ENCODE measurements around the gene C1QL1.

The C1QL1 gene

GRCh38 chr17:44999433-44999832, 31.3 kb upstream of the C1QL1 start:
- Histone ChIP-seq H3K4me3 (ENCODE audit: low read depth, low read length) (no peak overlapping the region), H3K9me3 (ENCODE audit: insufficient read depth, low read depth, low read length) (peaks cover 2% of the 10 kb centered on the region), H3K18ac (ENCODE audit: low read length) (no peak overlapping the region), H2AK5ac (ENCODE audit: low read length) (no peak overlapping the region), H3K4ac (ENCODE audit: low read depth, low read length) (no peak overlapping the region), H3K14ac (ENCODE audit: low read length) (no peak overlapping the region), H2BK5ac (ENCODE audit: low read depth, low read length, poor library complexity) (no peak overlapping the region), H2BK12ac (ENCODE audit: low read length) (no peak overlapping the region), H3K79me2 (ENCODE audit: control insufficient read depth, insufficient read depth, low read length, poor library complexity) (no peaks in the 10 kb centered on the region), H3K9ac (ENCODE audit: low read length) (no peak overlapping the region), H3K27ac (ENCODE audit: low read depth, low read length) (no peak overlapping the region), H3K4me1 (ENCODE audit: control insufficient read depth in 1 of 2, insufficient read depth in 2 of 2, low read length in 2 of 2) (no peaks in the 10 kb centered on the region), H2AFZ (ENCODE audit: insufficient read depth, low read length, poor library complexity) (no peak overlapping the region), H2BK120ac (ENCODE audit: insufficient read depth, low read length, poor library complexity) (no peak overlapping the region), H3K4me2 (ENCODE audit: low read length) (no peak overlapping the region), H3K36me3 (ENCODE audit: control insufficient read depth in 1 of 2, insufficient read depth in 2 of 2, low read length in 2 of 2) (no peaks in the 10 kb centered on the region), H3K23ac (ENCODE audit: low read length) (no peak overlapping the region), H4K12ac (ENCODE audit: low read depth, low read length) (no peak overlapping the region), H4K91ac (ENCODE audit: low read depth, low read length) (no peak overlapping the region), H4K8ac (ENCODE audit: low read depth, low read length) (no peak overlapping the region), H3K27me3 (ENCODE audit: insufficient read depth, low read length) (no peaks in the 10 kb centered on the region), H3K79me1 (ENCODE audit: low read length) (no peaks in the 10 kb centered on the region)
- no peak for DNase-seq
- no CpG with 5 or more reads among the region's 3 CpGs for WGBS (ENCODE audit: extremely low coverage, insufficient coverage, insufficient read length)

DNA sequence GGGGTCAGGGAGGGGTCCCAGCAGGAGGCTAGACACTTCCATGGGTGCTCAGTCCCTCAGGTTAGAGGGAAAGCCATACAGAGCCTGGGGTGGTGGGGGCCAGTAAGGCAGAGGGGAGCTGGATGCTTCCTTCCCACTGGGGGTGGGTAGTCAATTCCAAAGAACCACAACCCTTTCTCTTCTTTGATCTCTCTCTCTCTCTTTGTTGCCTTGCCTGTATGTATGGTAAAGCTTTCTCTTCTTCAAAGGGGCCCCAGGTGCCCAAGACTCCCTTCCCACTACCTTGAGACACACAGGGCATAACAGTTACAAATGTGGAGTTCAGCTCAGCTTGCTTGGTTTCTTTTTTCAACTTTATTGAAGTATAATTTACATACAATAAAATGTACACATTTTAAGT, 30.5 kb upstream of the C1QL1 start:
- Histone ChIP-seq H2AFZ (ENCODE audit: insufficient read depth, low read length, poor library complexity) (no peak overlapping the region), H2BK5ac (ENCODE audit: low read depth, low read length, poor library complexity) (no peak overlapping the region), H2AK5ac (ENCODE audit: low read length) (no peak overlapping the region), H4K8ac (ENCODE audit: low read depth, low read length) (no peak overlapping the region), H3K9ac (ENCODE audit: low read length) (no peak overlapping the region), H3K4me2 (ENCODE audit: low read length) (no peak overlapping the region), H3K79me1 (ENCODE audit: low read length) (no peaks in the 10 kb centered on the region), H3K4me1 (ENCODE audit: control insufficient read depth in 1 of 2, insufficient read depth in 2 of 2, low read length in 2 of 2) (no peaks in the 10 kb centered on the region), H2BK12ac (ENCODE audit: low read length) (no peak overlapping the region), H2BK120ac (ENCODE audit: insufficient read depth, low read length, poor library complexity) (no peak overlapping the region), H4K91ac (ENCODE audit: low read depth, low read length) (no peak overlapping the region), H3K14ac (ENCODE audit: low read length) (no peak overlapping the region), H3K4ac (ENCODE audit: low read depth, low read length) (no peak overlapping the region), H3K18ac (ENCODE audit: low read length) (no peak overlapping the region), H3K79me2 (ENCODE audit: control insufficient read depth, insufficient read depth, low read length, poor library complexity) (no peaks in the 10 kb centered on the region), H3K23ac (ENCODE audit: low read length) (no peak overlapping the region), H3K27me3 (ENCODE audit: insufficient read depth, low read length) (no peaks in the 10 kb centered on the region), H3K27ac (ENCODE audit: low read depth, low read length) (no peak overlapping the region), H3K36me3 (ENCODE audit: control insufficient read depth in 1 of 2, insufficient read depth in 2 of 2, low read length in 2 of 2) (no peaks in the 10 kb centered on the region), H3K9me3 (ENCODE audit: insufficient read depth, low read depth, low read length) (peaks cover 2% of the 10 kb centered on the region), H3K4me3 (ENCODE audit: low read depth, low read length) (no peak overlapping the region), H4K12ac (ENCODE audit: low read depth, low read length) (no peak overlapping the region)
- DNase-seq: no peak

GRCh38 chr17:44997733-44998520, 29.8 kb upstream of the C1QL1 start:
- Histone ChIP-seq H3K27ac (ENCODE audit: low read depth, low read length) (no peak overlapping the region), H3K4ac (ENCODE audit: low read depth, low read length) (no peak overlapping the region), H3K14ac (ENCODE audit: low read length) (no peak overlapping the region), H4K8ac (ENCODE audit: low read depth, low read length) (no peak overlapping the region), H3K79me1 (ENCODE audit: low read length) (no peaks in the 10 kb centered on the region), H3K18ac (ENCODE audit: low read length) (no peak overlapping the region), H3K4me2 (ENCODE audit: low read length) (no peak overlapping the region), H2BK5ac (ENCODE audit: low read depth, low read length, poor library complexity) (no peak overlapping the region), H3K27me3 (ENCODE audit: insufficient read depth, low read length) (no peaks in the 10 kb centered on the region), H3K4me1 (ENCODE audit: control insufficient read depth in 1 of 2, insufficient read depth in 2 of 2, low read length in 2 of 2) (no peaks in the 10 kb centered on the region), H3K79me2 (ENCODE audit: control insufficient read depth, insufficient read depth, low read length, poor library complexity) (no peaks in the 10 kb centered on the region), H3K23ac (ENCODE audit: low read length) (no peak overlapping the region), H3K9me3 (ENCODE audit: insufficient read depth, low read depth, low read length) (peaks cover 2% of the 10 kb centered on the region), H4K91ac (ENCODE audit: low read depth, low read length) (no peak overlapping the region), H2BK12ac (ENCODE audit: low read length) (no peak overlapping the region), H3K36me3 (ENCODE audit: control insufficient read depth in 1 of 2, insufficient read depth in 2 of 2, low read length in 2 of 2) (no peaks in the 10 kb centered on the region), H2AFZ (ENCODE audit: insufficient read depth, low read length, poor library complexity) (no peak overlapping the region), H2AK5ac (ENCODE audit: low read length) (no peak overlapping the region), H4K12ac (ENCODE audit: low read depth, low read length) (no peak overlapping the region), H3K9ac (ENCODE audit: low read length) (no peak overlapping the region), H3K4me3 (ENCODE audit: low read depth, low read length) (no peak overlapping the region), H2BK120ac (ENCODE audit: insufficient read depth, low read length, poor library complexity) (no peak overlapping the region)
- no peak for DNase-seq
- WGBS (ENCODE audit: extremely low coverage, insufficient coverage, insufficient read length): no CpG with 5 or more reads among the region's 7 CpGs

DNA sequence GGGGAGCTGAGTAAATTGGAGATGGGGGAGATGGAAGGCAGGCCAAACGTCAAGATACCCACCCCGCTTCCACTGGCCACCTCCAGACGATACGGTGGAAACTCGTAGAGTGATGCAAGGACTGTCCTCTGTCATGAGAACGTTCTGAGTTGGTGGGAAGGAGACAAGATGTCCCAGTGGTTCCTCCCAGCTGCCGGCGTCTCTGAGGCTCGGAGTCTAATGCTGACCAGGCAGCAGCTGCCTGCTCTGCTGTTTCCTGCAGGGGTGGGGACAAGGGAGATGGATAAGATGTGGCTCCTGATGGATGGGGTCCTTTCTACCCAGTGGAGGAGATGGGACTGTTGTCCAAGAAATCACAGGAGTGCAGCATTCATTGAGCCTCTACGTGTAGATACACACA, 28.2 kb upstream of the C1QL1 start:
- Histone ChIP-seq H3K4ac (ENCODE audit: low read depth, low read length) (no peak overlapping the region), H4K12ac (ENCODE audit: low read depth, low read length) (no peak overlapping the region), H3K27ac (ENCODE audit: low read depth, low read length) (no peak overlapping the region), H2AFZ (ENCODE audit: insufficient read depth, low read length, poor library complexity) (no peak overlapping the region), H3K79me2 (ENCODE audit: control insufficient read depth, insufficient read depth, low read length, poor library complexity) (no peaks in the 10 kb centered on the region), H4K91ac (ENCODE audit: low read depth, low read length) (no peak overlapping the region), H3K4me1 (ENCODE audit: control insufficient read depth in 1 of 2, insufficient read depth in 2 of 2, low read length in 2 of 2) (no peaks in the 10 kb centered on the region), H3K9me3 (ENCODE audit: insufficient read depth, low read depth, low read length) (peaks cover under 1% of the 10 kb centered on the region), H2BK12ac (ENCODE audit: low read length) (no peak overlapping the region), H3K4me3 (ENCODE audit: low read depth, low read length) (no peak overlapping the region), H3K23ac (ENCODE audit: low read length) (no peak overlapping the region), H3K14ac (ENCODE audit: low read length) (no peak overlapping the region), H3K9ac (ENCODE audit: low read length) (no peak overlapping the region), H4K8ac (ENCODE audit: low read depth, low read length) (no peak overlapping the region), H3K27me3 (ENCODE audit: insufficient read depth, low read length) (no peaks in the 10 kb centered on the region), H3K36me3 (ENCODE audit: control insufficient read depth in 1 of 2, insufficient read depth in 2 of 2, low read length in 2 of 2) (no peaks in the 10 kb centered on the region), H2BK5ac (ENCODE audit: low read depth, low read length, poor library complexity) (no peak overlapping the region), H3K4me2 (ENCODE audit: low read length) (no peak overlapping the region), H2AK5ac (ENCODE audit: low read length) (no peak overlapping the region), H2BK120ac (ENCODE audit: insufficient read depth, low read length, poor library complexity) (no peak overlapping the region), H3K79me1 (ENCODE audit: low read length) (no peaks in the 10 kb centered on the region), H3K18ac (ENCODE audit: low read length) (no peak overlapping the region)
- no CpG with 5 or more reads among the region's 10 CpGs for WGBS (ENCODE audit: extremely low coverage, insufficient coverage, insufficient read length)
- no peak for DNase-seq

All from trophoblast cell (in vitro differentiated cells and primary cell).